Left lung (tissue), 10 donors: Measurements from ENCODE around the gene GOLGA6L7. TPM values are rescaled to one million over a fixed set of nuclear protein-coding genes. Genes with fewer than 3 reads are reported as not detected.

Source experiments
- ATAC-seq: fragments of 200-7000 bp; cut with Tn5 transposase; one replicate; pipeline ENCODE4 v1.9.1; 2020; ENCODE audit warnings: moderate library complexity
- DNase-seq, 4 donors: peaks; one replicate each; pipeline ENCODE4 v3.0.0-alpha.2; 2013 to 2020
- H3K27ac ChIP-seq, 2 donors: fragments of 200-600 bp; sonication (generic) in 1 of 2; one replicate each; pipeline versions ENCODE4 v1.5.0 to v1.8.0; 2020 to 2021
- H3K27me3 ChIP-seq, 2 donors: fragments of 200-600 bp; sonication (generic) in 1 of 2; one replicate each; pipeline versions ENCODE4 v1.5.0 to v1.8.0; 2020 to 2021
- H3K36me3 ChIP-seq, 2 donors: fragments of 200-600 bp; sonication (generic) in 1 of 2; one replicate each; pipeline versions ENCODE4 v1.5.0 to v1.8.0; 2020 to 2021
- H3K4me1 ChIP-seq, 2 donors: fragments of 200-600 bp; one replicate each; pipeline ENCODE4 v1.8.0; 2021
- H3K4me3 ChIP-seq, 2 donors: fragments of 200-600 bp; sonication (generic) in 1 of 2; one replicate each; pipeline versions ENCODE4 v1.5.0 to v1.8.0; 2020 to 2021; ENCODE audit warnings: mild to moderate bottlenecking in 1 of 2
- H3K9me3 ChIP-seq, 2 donors: fragments of 200-600 bp; sonication (generic) in 1 of 2; one replicate each; pipeline versions ENCODE4 v1.5.0 to v1.8.0; 2020 to 2021
- CTCF ChIP-seq, 2 donors: fragments of 200-600 bp; sonication (generic) in 1 of 2; IDR thresholded peaks; one replicate each; pipeline versions ENCODE4 v1.5.0 to v1.8.0; 2021; ENCODE audit warnings: antibody characterized with exemption in 2 of 2
- intact Hi-C, 2 donors: fragments of 100-400 bp; cut with DNase I; formaldehyde crosslinking; loops; one replicate each; pipeline versions ENCODE4 v1.11.2 to v1.14.2; 2022
- polyA plus RNA-seq, 6 donors: library from polyadenylated mRNA; unstranded; fragments of 120-200 nt; gene quantifications; one replicate each; pipeline ENCODE4 v1.2.1, GENCODE V29; 2013; ENCODE audit not compliant: insufficient read length in 6 of 6
- total RNA-seq, 2 donors: library from RNA; stranded (reverse); fragmentation: NEBNext Ultra II Directional; extraction: Animal tissue kit (Norgen Biotek cat#: 25700); gene quantifications; one replicate each; pipeline ENCODE4 v1.2.1, GENCODE V29; 2021
- donor health status: DM: no; HTN: yes; CAD: no.
- donor health status: DM: no; HTN: no; CAD: no.

Gene GOLGA6L7
- total and polyA plus RNA-seq, 8 donors, result 0.33 to 1.4 (median 0.95) TPM; not detected in 2

GRCh38 chr15:28886431-28887338, 38.2 kb upstream of the GOLGA6L7 start:
- TF ChIP-seq CTCF (IDR thresholded peaks at IDR 0.05), result no peak
- intact Hi-C loops, result loop anchor here in 1 of 2 donors (10.0 kb wide), 1 partner anchor 218 kb away; no protein-coding TSS in a partner anchor
- peaks cover 19 to 58% of the 10 kb centered on the region in 2 donors for H3K27me3 ChIP-seq
- no peaks in the 10 kb centered on the region for H3K9me3 ChIP-seq
- H3K4me3 ChIP-seq, result peak overlapping the region; percentile 33 to 35
- H3K4me1 ChIP-seq, result peaks cover 0 to 16% of the 10 kb centered on the region in 2 donors
- H3K27ac ChIP-seq, result no peak overlapping the region
- no peaks in the 10 kb centered on the region for H3K36me3 ChIP-seq
- DNase-seq (no peak), ATAC-seq (no peak)

DNA sequence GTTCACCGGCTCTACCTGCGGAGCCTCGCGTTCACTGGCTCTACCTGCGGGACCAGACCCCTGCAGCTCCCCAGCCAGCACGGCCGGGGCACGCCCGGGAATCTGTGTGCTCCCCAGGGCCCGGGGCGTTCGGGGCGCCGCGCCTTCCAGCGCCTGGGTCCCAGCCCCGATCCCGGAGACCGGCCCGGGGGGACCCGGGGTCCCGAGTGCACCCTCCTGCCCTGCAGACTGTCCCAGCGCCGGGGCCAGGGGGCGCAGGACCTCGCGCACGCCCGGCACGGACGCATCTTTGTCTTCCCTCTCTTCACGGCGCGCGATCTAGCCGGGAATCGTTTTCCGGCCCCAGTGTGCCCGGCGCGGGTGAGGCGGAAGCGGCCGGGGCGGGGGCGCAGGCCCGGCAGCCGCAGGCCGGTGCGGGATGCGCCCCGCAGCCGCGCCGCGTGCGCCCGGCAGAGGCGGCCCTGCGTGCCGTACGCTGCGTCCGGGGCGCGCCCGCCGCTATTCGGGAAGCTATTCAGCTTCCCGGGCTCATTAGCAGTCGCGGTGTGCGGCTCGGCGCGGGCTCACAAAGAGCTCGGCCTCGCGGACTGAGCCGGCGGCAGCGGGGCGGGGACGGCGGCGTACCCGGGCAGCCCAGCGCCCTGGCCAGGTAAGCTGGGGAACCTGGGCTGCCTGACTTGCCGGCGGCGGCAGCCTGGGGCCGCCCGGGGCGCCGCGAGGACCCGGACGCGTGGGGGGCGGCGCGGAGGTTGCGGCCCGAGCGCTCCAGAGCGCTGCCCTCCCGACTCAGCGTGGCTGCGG, 37.4 kb upstream of the GOLGA6L7 start, which contains the start of gene APBA2:
Gene APBA2, plus strand, starts transcription at position 345 of the 801 bp plus-strand sequence. CDS start 167,911 bp downstream, outside the sequence.
- Histone ChIP-seq H3K27ac (no peak within 1 kb of the TSS), H3K4me1 (peaks cover 0 to 16% of the 10 kb centered on the region in 2 donors), H3K4me3 (peak within 1 kb of the TSS; percentile 33 to 35), H3K27me3 (peaks cover 19 to 58% of the 10 kb centered on the region in 2 donors), H3K9me3 (no peaks in the 10 kb centered on the region), H3K36me3 (no peaks in the 10 kb centered on the region)
- ATAC-seq (peak; percentile 53), DNase-seq (peak in 2 of 4 donors; percentile 44 to 52)
- intact Hi-C loops, result loop anchor here in 1 of 2 donors (10.0 kb wide), 1 partner anchor 219 kb away; no protein-coding TSS in a partner anchor
- no peak for TF ChIP-seq CTCF (IDR thresholded peaks at IDR 0.05)

GRCh38 chr15:28885128-28885629, 36.7 kb upstream of the GOLGA6L7 start:
- DNase-seq, result peak in 1 of 4 donors; percentile 12
- Histone ChIP-seq H3K4me1 (peaks cover 0 to 16% of the 10 kb centered on the region in 2 donors), H3K27me3 (peaks cover 19 to 58% of the 10 kb centered on the region in 2 donors), H3K9me3 (no peaks in the 10 kb centered on the region), H3K27ac (no peak overlapping the region), H3K4me3 (peak overlapping the region; percentile 33 to 35), H3K36me3 (no peaks in the 10 kb centered on the region)
- no peak for ATAC-seq
- no peak for TF ChIP-seq CTCF (IDR thresholded peaks at IDR 0.05)
- intact Hi-C loops, result loop anchor here in 1 of 2 donors (10.0 kb wide), 1 partner anchor 220 kb away; no protein-coding TSS in a partner anchor

DNA sequence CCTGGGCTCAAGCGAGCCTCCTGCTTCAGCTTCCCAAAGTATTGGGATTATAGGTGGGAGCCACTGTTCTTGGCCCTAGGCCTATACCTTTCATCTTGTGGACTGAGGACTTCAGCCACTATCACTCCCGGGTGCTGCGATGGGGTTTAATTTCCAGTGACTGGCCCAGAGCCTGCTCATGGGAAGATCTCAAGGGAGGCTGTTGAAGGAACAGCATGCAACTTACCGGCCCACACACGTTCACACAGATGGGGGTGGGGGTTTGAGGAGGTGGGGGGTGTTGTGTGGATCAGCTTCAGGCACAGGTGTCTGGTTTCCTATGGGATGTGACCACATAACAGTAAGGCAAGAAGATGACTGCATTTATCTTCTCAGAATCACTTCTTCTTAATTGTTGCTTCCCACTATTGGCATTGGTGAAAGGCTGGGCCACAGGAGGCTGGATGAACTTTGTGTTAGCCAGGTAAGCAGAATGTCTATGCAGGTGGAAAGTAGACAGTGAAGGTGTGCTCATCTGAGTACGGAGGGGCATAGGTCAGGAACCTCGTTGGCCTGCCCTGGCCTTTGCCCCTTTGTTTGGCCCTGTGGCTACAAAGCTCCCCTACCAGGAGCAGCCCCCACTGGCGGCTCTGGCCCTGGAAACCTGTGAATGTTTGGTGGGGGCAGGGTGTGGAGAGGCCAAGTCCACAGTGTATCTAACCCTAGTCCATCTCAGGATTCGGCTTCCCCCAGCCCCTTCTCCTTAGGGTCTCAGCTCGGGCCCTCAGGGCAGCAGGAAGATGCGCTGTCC, 35.9 kb upstream of the GOLGA6L7 start:
- Histone ChIP-seq H3K36me3 (no peaks in the 10 kb centered on the region), H3K4me1 (peaks cover 0 to 16% of the 10 kb centered on the region in 2 donors), H3K27me3 (peaks cover 19 to 56% of the 10 kb centered on the region in 2 donors), H3K27ac (no peak overlapping the region), H3K9me3 (no peaks in the 10 kb centered on the region), H3K4me3 (no peak overlapping the region)
- intact Hi-C loops, result loop anchor here in 1 of 2 donors (10.0 kb wide), 1 partner anchor 220 kb away; no protein-coding TSS in a partner anchor
- ATAC-seq (no peak), DNase-seq (no peak)
- no peak for TF ChIP-seq CTCF (IDR thresholded peaks at IDR 0.05)
